Measurements from ENCODE around the gene SURF4. TPM values are rescaled to one million over a fixed set of nuclear protein-coding genes. Genes with fewer than 3 reads are reported as not detected.

Gene SURF4
- total and polyA plus RNA-seq, 2 donors = 52.0 to 87.3 TPM

DNA sequence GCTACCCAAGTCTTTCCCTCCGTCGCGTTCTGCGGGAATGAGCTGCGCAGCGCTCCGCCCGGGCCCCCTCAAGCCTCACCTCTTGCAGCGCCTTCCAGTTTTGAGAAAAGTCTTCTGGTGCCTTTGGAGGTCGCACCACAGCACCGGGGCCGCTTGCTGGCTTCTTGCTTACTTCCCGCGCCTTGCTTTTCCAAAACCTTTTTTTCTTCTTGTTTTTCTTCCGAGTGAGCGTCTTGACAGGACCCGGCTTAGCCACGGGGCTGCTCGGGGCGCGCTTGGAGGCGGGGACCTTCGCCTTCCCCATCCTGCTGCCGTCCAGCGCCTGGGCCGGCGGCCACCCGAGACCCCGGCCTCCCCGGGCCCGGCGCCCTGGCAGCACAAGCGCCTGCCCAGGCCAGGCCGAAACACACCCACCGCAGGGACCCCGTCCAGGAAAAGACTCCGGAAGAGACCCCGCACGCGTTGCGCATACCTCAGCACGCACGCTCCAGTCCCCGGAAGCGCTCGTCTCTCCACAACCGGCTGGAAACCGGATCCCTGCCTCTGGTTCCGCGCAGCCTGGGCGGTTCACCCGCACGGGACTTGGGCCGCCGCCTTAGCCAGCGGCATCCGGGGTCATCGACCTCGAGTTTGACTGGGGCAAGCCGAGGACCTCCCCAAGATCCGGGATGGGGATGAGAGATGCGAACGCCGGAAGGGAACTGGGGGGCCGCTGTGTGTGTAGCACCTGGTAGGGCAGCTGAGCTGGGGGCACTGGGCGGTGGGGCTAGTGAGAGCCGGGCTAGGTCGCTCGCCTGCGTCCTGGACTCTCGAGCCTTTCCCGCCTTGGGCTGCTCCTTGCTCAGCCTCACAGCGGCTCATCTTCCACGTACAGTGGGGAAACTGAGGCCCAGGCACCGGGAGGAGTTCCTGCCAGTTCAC, 41.9 kb upstream of the SURF4 start, which contains the start of gene REXO4:
REXO4 (minus strand) TSS at position 470 of the 921 bp plus-strand sequence; CDS start at position 304, 166 bp downstream.
- DNase-seq (ENCODE audit: low read depth in 6 of 9, low spot score in 9 of 9) = peak; percentile 61 to 93 (median 80)
- no peaks in the 10 kb centered on the region for H3K27me3 ChIP-seq (ENCODE audit: control insufficient read depth in 2 of 2, insufficient read depth in 1 of 2, low read length in 1 of 2)
- peak within 1 kb of the TSS; percentile 75 to 85 for H3K4me3 ChIP-seq (ENCODE audit: low read length in 2 of 2)
- 3% methylated on average over 75 of the region's 75 CpGs for WGBS
- H3K4me1 ChIP-seq (ENCODE audit: control insufficient read depth in 2 of 2, insufficient read depth in 2 of 2, low read length in 2 of 2) = peaks cover 11 to 20% of the 10 kb centered on the region in 2 donors
- peaks cover 0 to 12% of the 10 kb centered on the region in 2 donors for H3K9me3 ChIP-seq (ENCODE audit: control insufficient read depth in 2 of 2, insufficient read depth in 1 of 2, low read length in 1 of 2)
- peak within 1 kb of the TSS; percentile 89 to 92 for H3K27ac ChIP-seq (ENCODE audit: low read depth in 1 of 2, low read length in 1 of 2)
- peaks cover 16 to 21% of the 10 kb centered on the region in 2 donors for H3K36me3 ChIP-seq (ENCODE audit: control insufficient read depth in 2 of 2, insufficient read depth in 2 of 2, low read length in 1 of 2)

DNA sequence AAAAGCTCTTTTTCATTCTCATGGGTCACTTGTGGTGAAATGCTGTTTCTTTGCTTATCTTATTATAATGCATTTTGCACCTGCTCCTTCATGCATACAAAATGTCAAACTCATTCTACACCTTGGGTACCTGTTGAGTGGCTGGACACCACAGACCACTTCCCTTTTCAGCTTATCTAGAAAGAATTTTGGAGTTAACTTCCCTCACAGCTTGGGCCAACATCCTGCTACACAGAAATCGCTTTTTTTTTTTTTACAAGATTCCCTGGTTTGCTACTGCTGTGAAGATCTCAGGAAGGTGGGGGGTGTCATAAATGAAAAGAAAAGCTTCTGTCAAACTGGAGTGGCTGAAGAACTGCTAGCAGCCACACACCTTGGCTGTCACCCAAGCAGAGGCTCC, 39.3 kb upstream of the SURF4 start:
- no peak overlapping the region for H3K4me3 ChIP-seq (ENCODE audit: low read length in 2 of 2)
- H3K36me3 ChIP-seq (ENCODE audit: control insufficient read depth in 2 of 2, insufficient read depth in 2 of 2, low read length in 1 of 2) = peaks cover 39 to 44% of the 10 kb centered on the region in 2 donors
- DNase-seq (ENCODE audit: low read depth in 6 of 9, low spot score in 9 of 9) = no peak
- no peaks in the 10 kb centered on the region for H3K27me3 ChIP-seq (ENCODE audit: control insufficient read depth in 2 of 2, insufficient read depth in 1 of 2, low read length in 1 of 2)
- 43% methylated on average over 1 of the region's 1 CpG for WGBS
- peaks cover 0 to 12% of the 10 kb centered on the region in 2 donors for H3K9me3 ChIP-seq (ENCODE audit: control insufficient read depth in 2 of 2, insufficient read depth in 1 of 2, low read length in 1 of 2)
- H3K4me1 ChIP-seq (ENCODE audit: control insufficient read depth in 2 of 2, insufficient read depth in 2 of 2, low read length in 2 of 2) = peaks cover 11 to 20% of the 10 kb centered on the region in 2 donors
- H3K27ac ChIP-seq (ENCODE audit: low read depth in 1 of 2, low read length in 1 of 2) = no peak overlapping the region

DNA sequence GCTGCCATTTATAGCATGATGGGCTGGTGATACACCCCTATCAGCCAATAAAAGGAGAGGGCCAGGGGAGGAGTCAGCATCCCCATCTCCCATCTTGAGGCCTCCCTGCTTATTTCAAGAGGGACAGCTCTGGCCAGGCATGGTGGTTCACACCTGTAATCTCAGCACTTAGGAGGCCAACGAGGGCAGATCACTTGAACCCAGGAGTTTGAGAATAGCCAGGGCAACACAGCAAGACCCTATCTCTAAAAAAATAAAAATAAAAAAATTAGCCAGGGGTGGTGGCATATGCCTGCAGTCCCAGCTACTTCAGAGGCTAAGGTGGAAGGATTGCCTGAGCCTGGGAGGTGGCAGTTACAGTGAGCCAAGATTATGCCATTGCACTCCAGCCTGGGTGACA, 32.2 kb upstream of the SURF4 start:
- DNase-seq (ENCODE audit: low read depth in 6 of 9, low spot score in 9 of 9) = no peak
- H3K36me3 ChIP-seq (ENCODE audit: control insufficient read depth in 2 of 2, insufficient read depth in 2 of 2, low read length in 1 of 2) = peaks cover 75 to 77% of the 10 kb centered on the region in 2 donors
- no peak overlapping the region for H3K4me3 ChIP-seq (ENCODE audit: low read length in 2 of 2)
- no peaks in the 10 kb centered on the region for H3K27me3 ChIP-seq (ENCODE audit: control insufficient read depth in 2 of 2, insufficient read depth in 1 of 2, low read length in 1 of 2)
- H3K4me1 ChIP-seq (ENCODE audit: control insufficient read depth in 2 of 2, insufficient read depth in 2 of 2, low read length in 2 of 2) = no peaks in the 10 kb centered on the region
- WGBS = 100% methylated on average over 1 of the region's 1 CpG
- no peak overlapping the region for H3K27ac ChIP-seq (ENCODE audit: low read depth in 1 of 2, low read length in 1 of 2)
- no peaks in the 10 kb centered on the region for H3K9me3 ChIP-seq (ENCODE audit: control insufficient read depth in 2 of 2, insufficient read depth in 1 of 2, low read length in 1 of 2)

DNA sequence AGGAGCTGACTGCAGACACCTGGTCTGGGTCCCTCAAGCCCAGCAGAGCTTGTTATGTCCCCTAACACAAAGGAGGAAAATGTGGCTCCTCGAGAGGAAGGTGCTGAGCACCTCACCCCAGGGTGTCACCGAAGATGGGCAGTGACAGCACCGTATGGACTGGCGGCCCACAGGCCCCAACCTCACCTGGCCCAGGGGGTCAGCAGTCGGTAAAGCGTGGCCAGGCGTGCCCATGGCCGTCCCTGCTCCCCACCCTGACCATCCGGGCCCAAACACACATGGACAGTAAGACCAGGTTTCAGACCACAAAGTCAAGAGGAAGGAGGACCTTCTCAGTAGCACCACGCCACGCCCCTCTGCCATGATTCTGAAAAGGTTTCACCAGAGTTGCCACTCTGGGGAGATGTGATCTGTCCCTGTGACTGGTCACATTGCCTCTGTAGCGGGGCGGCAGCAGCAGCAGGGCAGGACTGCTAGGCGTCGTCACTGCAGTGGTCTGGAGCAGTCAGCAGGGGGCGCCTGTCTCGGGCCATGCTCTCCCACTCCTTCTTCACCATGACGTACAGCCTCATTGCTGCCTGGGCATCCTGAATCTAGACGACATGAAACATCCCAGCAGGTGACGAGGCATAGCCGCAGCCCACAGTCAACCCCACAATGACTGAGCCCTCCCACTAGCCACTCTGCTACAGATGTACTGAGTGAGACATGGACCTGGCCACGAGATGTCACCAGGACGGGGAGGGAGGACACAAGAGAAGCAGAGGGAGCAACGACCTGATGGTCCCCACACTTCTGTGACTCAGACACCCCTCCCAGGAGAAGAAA, 30.8 kb upstream of the SURF4 start:
- H3K36me3 ChIP-seq (ENCODE audit: control insufficient read depth in 2 of 2, insufficient read depth in 2 of 2, low read length in 1 of 2) = peaks cover 62 to 72% of the 10 kb centered on the region in 2 donors
- H3K9me3 ChIP-seq (ENCODE audit: control insufficient read depth in 2 of 2, insufficient read depth in 1 of 2, low read length in 1 of 2) = no peaks in the 10 kb centered on the region
- 69% methylated on average over 24 of the region's 24 CpGs for WGBS
- no peaks in the 10 kb centered on the region for H3K4me1 ChIP-seq (ENCODE audit: control insufficient read depth in 2 of 2, insufficient read depth in 2 of 2, low read length in 2 of 2)
- H3K27ac ChIP-seq (ENCODE audit: low read depth in 1 of 2, low read length in 1 of 2) = no peak overlapping the region
- no peaks in the 10 kb centered on the region for H3K27me3 ChIP-seq (ENCODE audit: control insufficient read depth in 2 of 2, insufficient read depth in 1 of 2, low read length in 1 of 2)
- no peak overlapping the region for H3K4me3 ChIP-seq (ENCODE audit: low read length in 2 of 2)
- DNase-seq (ENCODE audit: low read depth in 6 of 9, low spot score in 9 of 9) = peak; percentile 29 to 71 (median 50)

DNA sequence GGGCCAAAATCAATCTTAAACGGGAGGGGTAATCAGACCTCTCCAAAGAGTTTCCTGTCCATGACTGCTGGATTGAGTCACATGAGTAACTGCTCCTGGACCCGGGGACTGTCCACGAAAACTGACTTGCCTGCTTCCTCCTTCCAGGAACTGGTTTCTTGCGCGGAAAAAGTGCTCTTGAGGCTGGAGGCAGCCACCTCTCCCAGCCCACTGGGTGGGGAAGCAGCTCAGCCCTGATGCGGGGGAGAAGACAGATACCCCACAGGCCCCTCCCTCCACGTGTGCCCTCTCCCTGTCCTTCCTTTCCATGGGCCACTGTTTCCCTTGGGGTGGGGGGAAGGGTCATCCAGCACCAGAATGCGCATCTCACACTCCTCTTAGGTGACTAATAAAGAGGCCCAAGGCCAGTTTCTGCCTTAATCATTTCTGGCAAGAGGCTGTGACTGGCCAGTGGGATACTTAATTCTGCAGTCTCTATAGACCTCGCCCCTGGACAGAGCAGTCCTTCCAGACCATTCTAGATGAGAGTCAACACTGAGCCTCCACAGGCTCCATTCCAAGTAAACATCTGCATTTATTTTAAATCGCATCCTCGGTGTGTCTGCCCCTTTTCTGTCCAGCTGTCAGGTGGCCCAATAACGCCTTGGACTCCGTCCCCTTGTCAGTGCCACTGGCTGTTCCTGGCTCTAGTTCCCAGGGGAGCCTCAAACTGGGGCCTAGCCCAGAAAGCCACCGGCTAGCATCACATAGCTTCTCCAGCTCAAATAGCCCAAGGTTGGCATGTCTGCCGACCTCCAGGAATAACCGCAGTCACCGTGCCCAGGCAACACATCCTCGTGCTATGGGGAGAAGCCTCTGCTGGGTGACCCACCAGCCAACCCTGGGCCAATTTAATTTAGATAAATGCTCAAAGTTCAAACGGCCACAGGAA, 29.9 kb upstream of the SURF4 start:
- Histone ChIP-seq H3K27ac (ENCODE audit: low read depth in 1 of 2, low read length in 1 of 2) (no peak overlapping the region), H3K36me3 (ENCODE audit: control insufficient read depth in 2 of 2, insufficient read depth in 2 of 2, low read length in 1 of 2) (peaks cover 56 to 69% of the 10 kb centered on the region in 2 donors), H3K4me1 (ENCODE audit: control insufficient read depth in 2 of 2, insufficient read depth in 2 of 2, low read length in 2 of 2) (no peaks in the 10 kb centered on the region), H3K4me3 (ENCODE audit: low read length in 2 of 2) (no peak overlapping the region), H3K27me3 (ENCODE audit: control insufficient read depth in 2 of 2, insufficient read depth in 1 of 2, low read length in 1 of 2) (no peaks in the 10 kb centered on the region), H3K9me3 (ENCODE audit: control insufficient read depth in 2 of 2, insufficient read depth in 1 of 2, low read length in 1 of 2) (no peaks in the 10 kb centered on the region)
- DNase-seq (ENCODE audit: low read depth in 6 of 9, low spot score in 9 of 9) = no peak
- WGBS = 95% methylated on average over 19 of the region's 19 CpGs

DNA sequence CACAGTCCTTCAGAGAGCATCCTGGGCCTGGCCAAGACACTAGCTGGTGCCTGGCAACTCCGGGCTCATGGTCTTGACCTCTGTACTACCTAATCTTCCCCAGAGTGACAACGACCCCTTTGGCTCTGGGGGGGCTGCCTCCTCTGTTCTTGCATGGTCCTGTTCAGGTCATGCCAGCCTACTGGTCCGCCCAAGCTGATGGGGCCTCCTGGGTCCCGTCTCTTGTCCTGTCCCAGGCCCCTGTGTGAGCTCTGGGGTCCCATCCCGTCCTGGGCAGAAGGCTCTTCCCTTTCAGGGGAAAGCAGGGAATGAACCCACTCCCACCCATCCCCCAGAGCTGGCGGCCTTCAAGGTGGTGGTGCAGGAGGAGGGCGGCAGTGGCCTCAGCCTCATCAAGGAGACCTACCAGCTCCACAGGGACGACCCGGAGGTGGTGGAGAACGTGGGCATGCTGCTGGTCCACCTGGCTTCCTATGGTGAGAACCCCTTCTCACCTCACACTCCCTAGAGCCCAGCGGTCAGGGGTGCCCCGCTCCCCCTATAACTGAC, 28.7 kb upstream of the SURF4 start:
- no peak overlapping the region for H3K27ac ChIP-seq (ENCODE audit: low read depth in 1 of 2, low read length in 1 of 2)
- H3K4me3 ChIP-seq (ENCODE audit: low read length in 2 of 2) = no peak overlapping the region
- peaks cover 46 to 56% of the 10 kb centered on the region in 2 donors for H3K36me3 ChIP-seq (ENCODE audit: control insufficient read depth in 2 of 2, insufficient read depth in 2 of 2, low read length in 1 of 2)
- no peaks in the 10 kb centered on the region for H3K4me1 ChIP-seq (ENCODE audit: control insufficient read depth in 2 of 2, insufficient read depth in 2 of 2, low read length in 2 of 2)
- 96% methylated on average over 12 of the region's 12 CpGs for WGBS
- DNase-seq (ENCODE audit: low read depth in 6 of 9, low spot score in 9 of 9) = no peak
- no peaks in the 10 kb centered on the region for H3K27me3 ChIP-seq (ENCODE audit: control insufficient read depth in 2 of 2, insufficient read depth in 1 of 2, low read length in 1 of 2)
- H3K9me3 ChIP-seq (ENCODE audit: control insufficient read depth in 2 of 2, insufficient read depth in 1 of 2, low read length in 1 of 2) = no peaks in the 10 kb centered on the region

DNA sequence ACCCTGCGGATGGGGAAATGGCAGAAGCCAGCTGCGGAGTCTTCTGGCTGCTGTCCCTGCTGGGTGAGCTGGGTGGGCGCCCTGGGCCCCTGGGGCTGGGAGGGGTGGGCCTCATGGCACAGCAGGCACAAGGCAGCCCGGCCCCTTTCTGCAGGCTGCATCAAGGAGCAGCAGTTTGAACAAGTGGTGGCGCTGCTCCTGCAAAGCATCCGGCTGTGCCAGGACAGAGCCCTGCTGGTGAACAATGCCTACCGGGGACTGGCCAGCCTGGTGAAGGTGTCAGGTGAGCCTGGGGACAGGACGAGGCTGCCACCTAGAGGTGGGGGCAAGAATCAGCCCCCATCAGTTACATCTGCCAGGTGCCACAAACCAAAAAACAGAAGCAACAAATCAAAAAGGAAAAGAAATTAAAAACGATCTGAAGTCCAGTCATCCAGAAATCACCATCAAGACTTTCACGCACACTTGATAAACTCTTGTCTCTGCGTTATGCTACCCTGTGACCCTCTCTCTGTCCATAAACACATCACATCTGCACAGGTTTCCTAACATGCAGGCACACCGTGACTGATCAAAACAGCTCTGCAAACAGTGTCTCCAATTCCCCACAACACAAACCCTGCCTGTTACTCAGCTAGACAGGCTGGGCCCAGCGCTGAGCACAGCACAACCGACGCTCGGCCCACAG, 28.1 kb upstream of the SURF4 start:
- H3K27ac ChIP-seq (ENCODE audit: low read depth in 1 of 2, low read length in 1 of 2) = no peak overlapping the region
- peaks cover 44 to 54% of the 10 kb centered on the region in 2 donors for H3K36me3 ChIP-seq (ENCODE audit: control insufficient read depth in 2 of 2, insufficient read depth in 2 of 2, low read length in 1 of 2)
- H3K9me3 ChIP-seq (ENCODE audit: control insufficient read depth in 2 of 2, insufficient read depth in 1 of 2, low read length in 1 of 2) = no peaks in the 10 kb centered on the region
- 88% methylated on average over 16 of the region's 16 CpGs for WGBS
- H3K4me3 ChIP-seq (ENCODE audit: low read length in 2 of 2) = no peak overlapping the region
- no peaks in the 10 kb centered on the region for H3K4me1 ChIP-seq (ENCODE audit: control insufficient read depth in 2 of 2, insufficient read depth in 2 of 2, low read length in 2 of 2)
- peak in 5 of 9 donors; percentile 9 to 52 (median 26) for DNase-seq (ENCODE audit: low read depth in 6 of 9, low spot score in 9 of 9)
- H3K27me3 ChIP-seq (ENCODE audit: control insufficient read depth in 2 of 2, insufficient read depth in 1 of 2, low read length in 1 of 2) = no peaks in the 10 kb centered on the region

DNA sequence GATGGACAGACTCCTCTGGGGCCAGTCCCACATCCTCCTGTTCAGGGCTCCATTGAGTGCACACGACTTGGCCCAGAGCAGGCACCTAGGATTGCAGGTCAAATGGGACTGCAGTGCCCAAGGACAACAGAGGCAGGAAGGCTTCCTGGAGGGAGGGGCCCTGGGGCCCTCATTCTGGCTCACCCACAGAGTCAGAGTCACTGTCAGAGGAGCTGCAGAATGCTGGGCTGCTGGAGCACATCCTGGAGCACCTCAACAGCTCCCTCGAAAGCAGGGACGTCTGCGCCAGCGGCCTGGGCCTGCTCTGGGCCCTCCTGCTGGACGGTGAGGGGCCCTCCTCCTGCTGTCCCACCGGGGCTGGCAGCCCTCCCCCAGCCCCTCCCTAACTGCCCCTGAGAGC, 26.8 kb upstream of the SURF4 start:
- H3K36me3 ChIP-seq (ENCODE audit: control insufficient read depth in 2 of 2, insufficient read depth in 2 of 2, low read length in 1 of 2) = peaks cover 34 to 46% of the 10 kb centered on the region in 2 donors
- WGBS = 91% methylated on average over 7 of the region's 7 CpGs
- DNase-seq (ENCODE audit: low read depth in 6 of 9, low spot score in 9 of 9) = no peak
- no peaks in the 10 kb centered on the region for H3K4me1 ChIP-seq (ENCODE audit: control insufficient read depth in 2 of 2, insufficient read depth in 2 of 2, low read length in 2 of 2)
- no peak overlapping the region for H3K27ac ChIP-seq (ENCODE audit: low read depth in 1 of 2, low read length in 1 of 2)
- no peak overlapping the region for H3K4me3 ChIP-seq (ENCODE audit: low read length in 2 of 2)
- no peaks in the 10 kb centered on the region for H3K9me3 ChIP-seq (ENCODE audit: control insufficient read depth in 2 of 2, insufficient read depth in 1 of 2, low read length in 1 of 2)
- H3K27me3 ChIP-seq (ENCODE audit: control insufficient read depth in 2 of 2, insufficient read depth in 1 of 2, low read length in 1 of 2) = peaks cover 0 to 4% of the 10 kb centered on the region in 2 donors

All from thymus (tissue), 11 donors.